Testis (tissue), 2 donors: ENCODE data around the gene DBNDD2.

ENCODE experiments used
- POLR2A ChIP-seq: fragments of 450-650 bp; IDR thresholded peaks from one replicate; pipeline ENCODE4 v1.6.1; 2017; ENCODE audit warnings: antibody characterized with exemption, mild to moderate bottlenecking, moderate library complexity
- TF ChIP-seq, protein P1 (sequence below), 3 experiments: fragments of 450-650 bp in 2 of 3; fragments of 200-600 bp in 1 of 3; sonication (generic) in 1 of 3; IDR thresholded peaks; one replicate each; pipeline ENCODE4 v1.5.1; 2016 to 2019; ENCODE audit warnings: antibody characterized with exemption in 3 of 3, mild to moderate bottlenecking in 2 of 3, moderate library complexity in 1 of 3

DNA sequence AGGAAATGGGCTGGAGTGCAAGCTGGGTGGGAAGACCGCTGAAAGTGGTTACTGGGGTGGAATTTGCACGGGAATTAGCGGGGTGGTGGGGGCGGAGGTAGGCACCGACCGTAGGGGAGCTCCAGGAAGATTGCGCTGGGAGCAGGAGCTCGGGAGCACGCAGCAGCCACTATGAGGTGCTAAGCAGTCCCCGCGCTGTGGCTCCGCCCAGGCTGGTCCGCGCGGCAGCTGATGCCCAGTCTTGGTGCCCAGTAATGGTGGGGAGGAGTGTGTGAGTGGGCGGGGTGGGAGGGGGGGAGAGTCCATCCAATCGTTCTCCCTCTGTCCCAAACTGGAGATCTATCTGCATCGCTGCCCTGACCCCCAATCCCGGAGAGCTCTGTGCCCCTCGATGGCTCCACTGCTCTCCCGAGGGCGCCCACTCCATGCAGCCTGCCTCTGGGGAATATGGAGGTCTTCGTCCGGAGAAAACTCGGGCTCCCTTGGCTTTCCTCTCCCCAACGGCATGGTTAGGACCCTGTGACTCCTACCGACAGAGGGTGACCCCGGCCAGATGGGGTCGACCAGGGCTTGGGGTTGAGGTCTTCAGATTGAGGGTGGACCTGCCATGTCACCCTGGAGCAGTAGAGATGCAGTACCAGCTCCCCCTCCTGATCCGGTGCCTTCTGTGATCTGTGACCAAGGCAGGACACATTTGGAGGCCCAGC lies 35.3 kb upstream of the DBNDD2 start:
- TF ChIP-seq, protein P1, sequence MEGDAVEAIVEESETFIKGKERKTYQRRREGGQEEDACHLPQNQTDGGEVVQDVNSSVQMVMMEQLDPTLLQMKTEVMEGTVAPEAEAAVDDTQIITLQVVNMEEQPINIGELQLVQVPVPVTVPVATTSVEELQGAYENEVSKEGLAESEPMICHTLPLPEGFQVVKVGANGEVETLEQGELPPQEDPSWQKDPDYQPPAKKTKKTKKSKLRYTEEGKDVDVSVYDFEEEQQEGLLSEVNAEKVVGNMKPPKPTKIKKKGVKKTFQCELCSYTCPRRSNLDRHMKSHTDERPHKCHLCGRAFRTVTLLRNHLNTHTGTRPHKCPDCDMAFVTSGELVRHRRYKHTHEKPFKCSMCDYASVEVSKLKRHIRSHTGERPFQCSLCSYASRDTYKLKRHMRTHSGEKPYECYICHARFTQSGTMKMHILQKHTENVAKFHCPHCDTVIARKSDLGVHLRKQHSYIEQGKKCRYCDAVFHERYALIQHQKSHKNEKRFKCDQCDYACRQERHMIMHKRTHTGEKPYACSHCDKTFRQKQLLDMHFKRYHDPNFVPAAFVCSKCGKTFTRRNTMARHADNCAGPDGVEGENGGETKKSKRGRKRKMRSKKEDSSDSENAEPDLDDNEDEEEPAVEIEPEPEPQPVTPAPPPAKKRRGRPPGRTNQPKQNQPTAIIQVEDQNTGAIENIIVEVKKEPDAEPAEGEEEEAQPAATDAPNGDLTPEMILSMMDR (IDR thresholded peaks at IDR 0.05): no peak
- TF ChIP-seq POLR2A: no peak
